H1 (cell line): ENCODE results near the gene FBXL16. TPM values are rescaled to one million over a fixed set of nuclear protein-coding genes. Genes with fewer than 3 reads are reported as not detected.

Experiments
- CTCF ChIA-PET: fragments of 300-600 bp; sonication (Branson Sonifier 250); formaldehyde crosslinking; loops from one replicate; lab custom pipeline; 2021; ENCODE audit not compliant: partially characterized antibody; lab: Charles Lee
- POLR2A ChIA-PET: fragments of 300-600 bp; sonication (Branson Sonifier 250); formaldehyde crosslinking; loops from one replicate; lab custom pipeline; 2021; ENCODE audit warnings: inconsistent platforms; ENCODE audit not compliant: partially characterized antibody; lab: Charles Lee
- DNase-seq, 2 experiments: peaks; one replicate each; pipeline versions ENCODE4 v3.0.0 to v3.0.0-alpha.2; 2010 to 2022; ENCODE audit warnings: low spot score in 2 of 2, low read depth in 1 of 2, mixed read lengths in 1 of 2
- FAIRE-seq: peaks from 2 replicates; lab custom pipeline; 2011; peaks lifted over from hg19 to GRCh38; lab: Jason Lieb, UNC
- H2AFZ ChIP-seq: 2 replicates; pipeline ENCODE4 v1.8.1; 2012; ENCODE audit warnings: low read length, inconsistent platforms
- H2AK5ac ChIP-seq: 2 replicates; pipeline ENCODE4 v1.6.1; 2013; ENCODE audit warnings: low read depth, low read length
- H2BK120ac ChIP-seq: replicated peaks from 2 replicates; pipeline ENCODE3; 2013; ENCODE audit warnings: low read depth, low read length, inconsistent platforms
- H2BK12ac ChIP-seq: 2 replicates; pipeline ENCODE4 v1.6.1; 2013; ENCODE audit warnings: low read depth, low read length
- H2BK15ac ChIP-seq: 2 replicates; pipeline ENCODE4 v1.6.1; 2013; ENCODE audit warnings: low read length
- H2BK20ac ChIP-seq: 2 replicates; pipeline ENCODE4 v1.6.1; 2013; ENCODE audit warnings: low read length
- H2BK5ac ChIP-seq: 2 replicates; pipeline ENCODE4 v1.6.1; 2013; ENCODE audit warnings: low read depth, low read length
- H3K14ac ChIP-seq: 2 replicates; pipeline ENCODE4 v1.6.1; 2013; ENCODE audit warnings: inconsistent platforms; ENCODE audit not compliant: insufficient read length
- H3K18ac ChIP-seq: 2 replicates; pipeline ENCODE4 v1.6.1; 2013; ENCODE audit warnings: low read length; ENCODE audit errors: extremely low read depth
- H3K23ac ChIP-seq: 2 replicates; pipeline ENCODE4 v1.6.1; 2013; ENCODE audit warnings: inconsistent platforms; ENCODE audit not compliant: insufficient read length
- H3K23me2 ChIP-seq: 2 replicates; pipeline ENCODE4 v1.6.1; 2013; ENCODE audit warnings: low read depth, low read length
- H3K27ac ChIP-seq: 2 replicates; pipeline ENCODE4 v1.6.1; 2011; ENCODE audit warnings: low read depth, low read length, inconsistent platforms
- H3K27me3 ChIP-seq, 4 experiments: replicated peaks in 1 of 4; 1 replicate in 1 of 4; 2 replicates in 3 of 4; pipeline versions ENCODE4 v1.6.1 to v1.8.1; 2011 to 2013; ENCODE audit warnings: low read length in 3 of 4, mild to moderate bottlenecking in 3 of 4, inconsistent platforms in 2 of 4, mixed read lengths in 2 of 4, moderate library complexity in 1 of 4; ENCODE audit not compliant: control insufficient read depth in 3 of 4, insufficient read depth in 3 of 4; ENCODE audit errors: extremely low read depth in 1 of 4
- H3K36me3 ChIP-seq, 4 experiments: 2 replicates each; pipeline versions ENCODE4 v1.6.1 to v1.8.1; 2011 to 2013; ENCODE audit warnings: mild to moderate bottlenecking in 4 of 4, low read length in 3 of 4, moderate library complexity in 2 of 4, control low read depth in 1 of 4, inconsistent platforms in 1 of 4; ENCODE audit not compliant: insufficient read depth in 4 of 4, control insufficient read depth in 2 of 4
- H3K4ac ChIP-seq: replicated peaks from 2 replicates; pipeline ENCODE3; 2013; ENCODE audit warnings: low read length, low read depth, mixed read lengths, inconsistent platforms; ENCODE audit not compliant: insufficient read length
- H3K4me1 ChIP-seq, 4 experiments: replicated peaks in 1 of 4; 1 replicate in 1 of 4; 2 replicates in 3 of 4; pipeline versions ENCODE4 v1.6.1 to v1.8.1; 2011 to 2013; ENCODE audit warnings: low read length in 3 of 4, inconsistent platforms in 2 of 4, mixed read lengths in 1 of 4; ENCODE audit not compliant: insufficient read depth in 4 of 4, control insufficient read depth in 3 of 4
- H3K4me2 ChIP-seq, 2 experiments: 2 replicates each; pipeline versions ENCODE4 v1.6.1 to v1.8.1; 2011 to 2013; ENCODE audit warnings: low read depth in 2 of 2, low read length in 2 of 2, control low read depth in 1 of 2, inconsistent platforms in 1 of 2, mild to moderate bottlenecking in 1 of 2; ENCODE audit not compliant: insufficient read depth in 1 of 2
- H3K4me3 ChIP-seq, 4 experiments: fragments of 200-600, 300-600 bp in 1 of 4; sonication (generic), shearing (Covaris generic), sonication (Bioruptor Twin) in 1 of 4; 2 replicates each; pipeline versions ENCODE4 v1.5.1 to v1.8.1; 2011 to 2016; ENCODE audit warnings: low read length in 4 of 4, low read depth in 3 of 4, control low read depth in 2 of 4, inconsistent platforms in 2 of 4, mild to moderate bottlenecking in 2 of 4, mixed read lengths in 1 of 4, moderate library complexity in 1 of 4; ENCODE audit not compliant: insufficient read depth in 2 of 4; ENCODE audit errors: extremely low read depth in 1 of 4
- H3K56ac ChIP-seq: replicated peaks from 2 replicates; pipeline ENCODE3; 2013; ENCODE audit warnings: low read depth, mild to moderate bottlenecking, mixed read lengths, low read length, inconsistent platforms; ENCODE audit not compliant: insufficient read length
- H3K79me1 ChIP-seq: 2 replicates; pipeline ENCODE4 v1.6.1; 2013; ENCODE audit warnings: low read depth, low read length, control low read depth
- H3K79me2 ChIP-seq, 2 experiments: 2 replicates each; pipeline versions ENCODE4 v1.6.1 to v1.8.1; 2012 to 2013; ENCODE audit warnings: low read length in 2 of 2, mild to moderate bottlenecking in 2 of 2, inconsistent platforms in 1 of 2; ENCODE audit not compliant: insufficient read depth in 2 of 2, control insufficient read depth in 1 of 2
- H3K9ac ChIP-seq, 4 experiments: replicated peaks in 1 of 4; 1 replicate in 1 of 4; 2 replicates in 3 of 4; pipeline versions ENCODE4 v1.6.1 to v1.8.1; 2011 to 2013; ENCODE audit warnings: low read depth in 3 of 4, low read length in 3 of 4, control low read depth in 2 of 4, mild to moderate bottlenecking in 2 of 4, moderate library complexity in 2 of 4, inconsistent platforms in 1 of 4; ENCODE audit errors: extremely low read depth in 1 of 4
- H3K9me3 ChIP-seq, 2 experiments: 2 replicates each; pipeline versions ENCODE4 v1.6.1 to v1.8.1; 2012 to 2013; ENCODE audit warnings: mild to moderate bottlenecking in 2 of 2, moderate library complexity in 2 of 2, control low read depth in 1 of 2, inconsistent platforms in 1 of 2, low read depth in 1 of 2, low read length in 1 of 2, mixed read lengths in 1 of 2; ENCODE audit not compliant: insufficient read depth in 2 of 2
- H4K20me1 ChIP-seq, 2 experiments: replicated peaks in 1 of 2; 2 replicates each; pipeline versions ENCODE3 to v1.8.1; 2011 to 2013; ENCODE audit warnings: inconsistent platforms in 2 of 2, low read length in 2 of 2, mild to moderate bottlenecking in 1 of 2; ENCODE audit not compliant: insufficient read depth in 2 of 2, control insufficient read depth in 1 of 2
- H4K5ac ChIP-seq: 2 replicates; pipeline ENCODE4 v1.6.1; 2013; ENCODE audit warnings: low read length, low read depth, mixed read lengths, inconsistent platforms; ENCODE audit not compliant: insufficient read length
- H4K8ac ChIP-seq: 2 replicates; pipeline ENCODE4 v1.8.0; 2013; ENCODE audit warnings: mild to moderate bottlenecking, moderate library complexity, low read length, inconsistent platforms; ENCODE audit not compliant: insufficient read depth; ENCODE audit errors: extremely low read depth
- H4K91ac ChIP-seq: replicated peaks from 2 replicates; pipeline ENCODE3; 2013; ENCODE audit warnings: low read length, mixed read lengths, inconsistent platforms; ENCODE audit not compliant: insufficient read length
- CBX8 ChIP-seq: fragments of 300-800, 300-1000 bp; sonication (generic); IDR thresholded peaks from 2 replicates; pipeline ENCODE4 v1.7.1; 2016; ENCODE audit warnings: low read depth, low read length, borderline replicate concordance
- HDAC2 ChIP-seq, 2 experiments: fragments of 300-600 bp in 1 of 2; sonication (generic) in 1 of 2; IDR thresholded peaks; 2 replicates each; pipeline ENCODE4 v1.6.1; 2011 to 2012; ENCODE audit warnings: low read depth in 2 of 2, low read length in 2 of 2, mild to moderate bottlenecking in 2 of 2, moderate library complexity in 2 of 2, borderline replicate concordance in 1 of 2, inconsistent platforms in 1 of 2
- KDM1A ChIP-seq: fragments of 200-600, 300-600 bp; sonication (generic); IDR thresholded peaks from 2 replicates; pipeline ENCODE4 v1.7.1; 2016; ENCODE audit warnings: mild to moderate bottlenecking, low read length, borderline replicate concordance
- WGBS, 2 experiments: shearing (Covaris generic) in 1 of 2; methylation state at CpG; one replicate each; pipeline versions ENCODE4 v1.1.6 to v1.1.7; 2013 to 2015; ENCODE audit warnings: low lambda C conversion rate in 2 of 2, mixed read lengths in 2 of 2, inconsistent platforms in 1 of 2, low coverage in 1 of 2, missing lambda C conversion rate in 1 of 2; ENCODE audit not compliant: insufficient replicate concordance in 2 of 2, insufficient coverage in 1 of 2, insufficient read length in 1 of 2; ENCODE audit errors: extremely low coverage in 1 of 2, missing lambda C conversion rate in 1 of 2; 5-methylcytosine and 5-hydroxymethylcytosine counted together
- polyA plus RNA-seq, 7 experiments: library from polyadenylated mRNA; depleted of rRNA in 3 of 7; stranded (reverse) in 5 of 7; unstranded in 2 of 7; fragments of >200 nt in 5 of 7; fragments of 200-250 nt in 2 of 7; gene quantifications; 1 replicate in 5 of 7; 2 replicates in 1 of 7; 4 replicates in 1 of 7; pipeline versions ENCODE4 v1.2.1 to v1.2.3, GENCODE V29; 2011 to 2013; ENCODE audit warnings: missing spikeins in 2 of 7, mixed read lengths in 2 of 7
- total RNA-seq: library from RNA; stranded (reverse); fragmentation: NEBNext Ultra II Directional; extraction: Animal tissue kit (Norgen Biotek cat#: 25700); gene quantifications from 2 replicates; pipeline ENCODE4 v1.2.1, GENCODE V29; 2021

The FBXL16 gene
- total and polyA plus RNA-seq, 2 of the 8 experiments (the other 6 are each of a cell fraction or from before 2014, with no cell fraction given), result 12.5 to 12.8 TPM

GRCh38 chr16:711084-711483 is 5.5 kb upstream of the FBXL16 start:
- FAIRE-seq, result no peak
- peaks cover 0 to 13% (median 9%) of the 10 kb centered on the region in 4 experiments; a peak in 5 of 7 replicates for H3K4me1 ChIP-seq

More at GRCh38 chr16:711084-711483, 5.5 kb upstream of the FBXL16 start:
- CTCF ChIA-PET, result interaction anchor here (0.9 to 33.4 kb wide), 10 partner anchors 8 to 347 kb away, joined by 3 to 977 read pairs (median 5); partner anchors contain the start of genes ANTKMT, CCDC78, CHTF18 and CIAO3
- no peak overlapping the region for H2BK120ac ChIP-seq
- H3K36me3 ChIP-seq, result no peaks in the 10 kb centered on the region
- no peak overlapping the region for H3K14ac ChIP-seq
- H3K27ac ChIP-seq, result no peak overlapping the region
- no peak for DNase-seq
- H2BK20ac ChIP-seq, result no peak overlapping the region
- H3K18ac ChIP-seq, result no peak overlapping the region
- H3K4me3 ChIP-seq, result no peak overlapping the region
- no peak overlapping the region for H3K23ac ChIP-seq
- no peak overlapping the region for H3K4me2 ChIP-seq
- no peaks in the 10 kb centered on the region for H3K9me3 ChIP-seq
- H3K27me3 ChIP-seq, result peaks cover 18 to 70% (median 51%) of the 10 kb centered on the region in 4 experiments
- H4K5ac ChIP-seq, result no peak overlapping the region
- no peaks in the 10 kb centered on the region for H3K79me1 ChIP-seq
- peak; percentile 93 for TF ChIP-seq KDM1A
- no peak for TF ChIP-seq CBX8
- peak in 1 of 2 experiments; percentile 49; a peak in 2 of 4 replicates for TF ChIP-seq HDAC2 (IDR thresholded peaks at IDR 0.05; ENCODE audit: borderline replicate concordance in 1 of 2, low read depth in 2 of 2, low read length in 2 of 2)
- 0 out of 2 replicates have a peak overlapping the region, but pooled peaks have one; percentile 51 for H4K8ac ChIP-seq
- H3K23me2 ChIP-seq, result peaks cover 17% of the 10 kb centered on the region; the same call in 1 of the 2 replicates
- H3K79me2 ChIP-seq, result no peaks in the 10 kb centered on the region
- H2BK12ac ChIP-seq, result no peak overlapping the region
- H2AFZ ChIP-seq, result no peak overlapping the region
- peaks cover 5 to 8% of the 10 kb centered on the region in 2 experiments for H4K20me1 ChIP-seq
- POLR2A ChIA-PET, result interaction anchor here (1.5 to 20.9 kb wide), 3 partner anchors 9 to 16 kb away, joined by 5 to 353 read pairs (median 5); partner anchors contain the start of genes ANTKMT, CCDC78 and HAGHL
- H4K91ac ChIP-seq, result no peak overlapping the region
- H2AK5ac ChIP-seq, result no peak overlapping the region
- H2BK5ac ChIP-seq, result no peak overlapping the region
- WGBS, 2 experiments, result 86% methylated on average over 12 of the region's 12 CpGs; no CpG with 5 or more reads in 1 of the 2 experiments
- H3K9ac ChIP-seq, result no peak overlapping the region
- no peak overlapping the region for H2BK15ac ChIP-seq
- no peak overlapping the region for H3K4ac ChIP-seq
- H3K56ac ChIP-seq, result no peak overlapping the region
